Subcutaneous abdominal adipose tissue (tissue), 5 donors: Measurements from ENCODE around the gene ELAVL3.

Experiments used
- H3K27ac ChIP-seq: one replicate; pipeline ENCODE4 v1.7.0; 2013; ENCODE audit warnings: low read depth, mild to moderate bottlenecking, inconsistent platforms, low read length, moderate library complexity
- H3K27me3 ChIP-seq, 5 donors: one replicate each; pipeline ENCODE4 v1.7.0; 2013; ENCODE audit warnings: low read length in 5 of 5, inconsistent platforms in 1 of 5; ENCODE audit not compliant: control insufficient read depth in 5 of 5, insufficient read depth in 4 of 5
- H3K36me3 ChIP-seq, 5 donors: one replicate each; pipeline ENCODE4 v1.7.0; 2013; ENCODE audit warnings: low read length in 5 of 5; ENCODE audit not compliant: control insufficient read depth in 5 of 5, insufficient read depth in 5 of 5
- H3K4me1 ChIP-seq, 5 donors: one replicate each; pipeline ENCODE4 v1.7.0; 2013; ENCODE audit warnings: low read length in 5 of 5, mild to moderate bottlenecking in 3 of 5, moderate library complexity in 1 of 5; ENCODE audit not compliant: control insufficient read depth in 5 of 5, insufficient read depth in 5 of 5
- H3K4me3 ChIP-seq, 5 donors: one replicate each; pipeline ENCODE4 v1.7.0; 2013; ENCODE audit warnings: low read length in 5 of 5, low read depth in 1 of 5
- H3K9ac ChIP-seq, 5 donors: one replicate each; pipeline ENCODE4 v1.7.0; 2013; ENCODE audit warnings: low read length in 5 of 5, mild to moderate bottlenecking in 4 of 5, moderate library complexity in 3 of 5
- H3K9me3 ChIP-seq, 5 donors: one replicate each; pipeline ENCODE4 v1.7.0; 2013; ENCODE audit warnings: low read length in 5 of 5; ENCODE audit not compliant: control insufficient read depth in 5 of 5
- donor health status: healthy.
- donor health status: healthy.
- donor health status: healthy.
- donor health status: healthy.
- donor health status: healthy.

Gene ELAVL3

DNA sequence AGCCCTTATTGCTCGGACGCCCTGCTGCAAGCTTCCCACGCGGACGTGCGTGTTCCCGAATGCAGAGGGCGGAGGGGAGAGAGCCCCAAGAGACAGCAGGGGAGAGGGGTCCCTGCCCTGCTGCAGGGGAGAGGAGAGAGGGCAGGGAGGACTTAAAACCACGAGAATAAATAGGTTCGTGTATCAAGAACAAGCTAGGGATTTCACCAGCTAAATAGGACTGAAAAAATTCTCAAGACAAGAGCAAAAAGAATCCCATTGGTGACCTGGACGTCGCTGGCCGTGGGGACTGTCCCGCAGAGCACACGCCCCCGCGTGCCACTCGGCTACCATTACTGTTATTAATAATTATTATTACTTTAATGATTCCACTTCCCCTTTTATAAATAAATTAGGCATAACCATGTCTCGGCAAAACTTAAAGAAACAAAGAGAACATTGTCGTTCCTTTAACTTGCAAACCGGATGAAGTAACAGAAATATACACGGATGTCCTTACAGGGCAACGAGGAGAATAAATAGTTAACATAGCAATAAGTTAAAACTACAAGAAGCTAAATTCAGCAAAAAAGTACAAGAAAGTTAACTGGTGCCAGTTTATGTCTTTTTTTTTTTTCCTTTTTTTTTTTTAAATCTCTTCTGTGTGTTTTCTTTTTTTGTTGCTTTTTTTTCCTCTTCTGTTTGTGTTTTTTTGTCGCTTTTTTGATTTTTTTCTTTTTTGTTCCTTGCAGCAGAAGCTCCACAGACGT, 28.8 kb downstream of the ELAVL3 start:
- H3K36me3 ChIP-seq, result peaks cover 0 to 35% (median 32%) of the 10 kb centered on the region in 5 donors
- H3K27ac ChIP-seq, result no peak overlapping the region
- no peaks in the 10 kb centered on the region for H3K4me1 ChIP-seq
- no peak overlapping the region for H3K4me3 ChIP-seq
- H3K9ac ChIP-seq, result no peak overlapping the region
- no peaks in the 10 kb centered on the region for H3K9me3 ChIP-seq
- H3K27me3 ChIP-seq, result peaks cover 0 to 4% (median 2%) of the 10 kb centered on the region in 5 donors

GRCh38 chr19:11451327-11451870, 29.4 kb downstream of the ELAVL3 start:
- Histone ChIP-seq H3K4me3 (no peak overlapping the region), H3K36me3 (peaks cover 0 to 40% (median 35%) of the 10 kb centered on the region in 5 donors), H3K4me1 (no peaks in the 10 kb centered on the region), H3K9me3 (no peaks in the 10 kb centered on the region), H3K9ac (no peak overlapping the region), H3K27ac (no peak overlapping the region), H3K27me3 (peaks cover 0 to 4% (median 2%) of the 10 kb centered on the region in 5 donors)

DNA sequence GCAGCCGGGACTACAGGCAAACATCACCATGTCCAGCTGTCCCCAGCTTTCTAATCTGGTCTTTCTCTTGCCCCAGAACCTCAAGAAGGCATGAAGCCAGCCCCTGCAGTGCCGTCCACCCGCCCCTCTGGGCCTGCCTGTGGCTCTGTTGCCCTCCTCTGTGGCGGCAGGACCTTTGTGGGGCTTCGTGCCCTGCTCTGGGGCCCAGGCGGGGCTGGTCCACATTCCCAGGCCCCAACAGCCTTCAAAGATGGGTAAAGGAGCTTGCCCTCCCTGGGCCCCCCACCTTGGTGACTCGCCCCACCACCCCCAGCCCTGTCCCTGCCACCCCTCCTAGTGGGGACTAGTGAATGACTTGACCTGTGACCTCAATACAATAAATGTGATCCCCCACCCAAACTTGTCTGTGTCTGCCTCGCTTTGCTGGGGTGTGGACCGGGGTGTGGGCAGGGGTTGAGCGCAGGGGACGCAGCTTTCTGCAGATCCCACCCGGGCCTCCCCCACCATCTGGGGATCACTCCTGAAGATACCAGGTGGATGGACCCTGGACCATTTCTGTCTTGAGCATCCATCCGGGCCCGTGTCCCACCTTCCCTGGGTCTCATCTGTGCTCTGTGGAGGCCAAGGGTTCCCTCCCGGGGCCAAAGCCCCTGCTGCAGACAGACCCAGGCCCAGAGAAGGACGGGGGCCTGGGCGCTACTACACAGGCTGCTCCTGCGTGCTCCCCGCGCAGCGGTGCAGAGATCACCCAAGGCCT, 30.1 kb downstream of the ELAVL3 start:
- Histone ChIP-seq H3K36me3 (peaks cover 0 to 46% (median 41%) of the 10 kb centered on the region in 5 donors), H3K27ac (no peak overlapping the region), H3K9me3 (no peaks in the 10 kb centered on the region), H3K9ac (no peak overlapping the region), H3K4me3 (no peak overlapping the region), H3K4me1 (no peaks in the 10 kb centered on the region), H3K27me3 (peaks cover 0 to 4% (median 2%) of the 10 kb centered on the region in 5 donors)

GRCh38 chr19:11448923-11449554, 31.8 kb downstream of the ELAVL3 start:
- Histone ChIP-seq H3K4me3 (no peak overlapping the region), H3K27ac (no peak overlapping the region), H3K36me3 (peaks cover 0 to 63% (median 57%) of the 10 kb centered on the region in 5 donors), H3K4me1 (no peaks in the 10 kb centered on the region), H3K9me3 (no peaks in the 10 kb centered on the region), H3K27me3 (peaks cover 0 to 4% (median 2%) of the 10 kb centered on the region in 5 donors), H3K9ac (no peak overlapping the region)

DNA sequence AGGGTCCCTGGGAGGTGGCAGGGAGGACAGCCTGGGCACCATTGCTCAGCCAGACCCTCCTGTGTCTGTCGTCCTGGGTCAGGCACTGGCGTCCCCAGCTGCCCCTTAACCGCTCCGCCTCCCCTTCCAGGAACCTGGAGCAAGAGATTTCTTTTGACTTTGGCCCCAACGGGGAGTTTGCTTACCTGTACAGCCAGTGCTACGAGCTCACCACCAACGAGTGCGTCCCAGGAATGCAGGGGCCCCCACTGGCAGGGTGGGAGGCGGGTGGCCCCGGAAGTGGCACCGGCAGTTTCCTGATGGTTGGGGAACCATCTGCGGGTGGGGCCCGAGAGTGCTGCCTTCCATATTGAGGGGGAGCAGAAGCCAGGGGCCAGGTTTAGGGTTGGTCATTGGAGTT, 32.4 kb downstream of the ELAVL3 start:
- Histone ChIP-seq H3K27ac (no peak overlapping the region), H3K4me1 (no peaks in the 10 kb centered on the region), H3K9ac (no peak overlapping the region), H3K9me3 (no peaks in the 10 kb centered on the region), H3K4me3 (no peak overlapping the region), H3K27me3 (peaks cover 0 to 4% (median 2%) of the 10 kb centered on the region in 5 donors), H3K36me3 (peaks cover 0 to 66% (median 62%) of the 10 kb centered on the region in 5 donors)

- Histone ChIP-seq H3K4me1 (no peaks in the 10 kb centered on the region), H3K27ac (no peak overlapping the region), H3K9ac (no peak overlapping the region), H3K36me3 (peaks cover 0 to 67% (median 64%) of the 10 kb centered on the region in 5 donors), H3K9me3 (no peaks in the 10 kb centered on the region), H3K4me3 (no peak overlapping the region), H3K27me3 (no peaks in the 10 kb centered on the region)
Observed at GRCh38 chr19:11447347-11448262, 33.2 kb downstream of the ELAVL3 start.

- Histone ChIP-seq H3K27ac (no peak overlapping the region), H3K9ac (no peak overlapping the region), H3K9me3 (no peaks in the 10 kb centered on the region), H3K4me1 (no peaks in the 10 kb centered on the region), H3K27me3 (no peaks in the 10 kb centered on the region), H3K4me3 (no peak overlapping the region), H3K36me3 (peaks cover 0 to 75% (median 72%) of the 10 kb centered on the region in 5 donors)
Observed at GRCh38 chr19:11446652-11447301, 34.1 kb downstream of the ELAVL3 start.

- Histone ChIP-seq H3K4me3 (no peak overlapping the region), H3K9me3 (no peaks in the 10 kb centered on the region), H3K9ac (no peak overlapping the region), H3K4me1 (no peaks in the 10 kb centered on the region), H3K36me3 (peaks cover 0 to 81% (median 77%) of the 10 kb centered on the region in 5 donors), H3K27me3 (no peaks in the 10 kb centered on the region), H3K27ac (no peak overlapping the region)
Observed at GRCh38 chr19:11446271-11446651, 34.6 kb downstream of the ELAVL3 start.

DNA sequence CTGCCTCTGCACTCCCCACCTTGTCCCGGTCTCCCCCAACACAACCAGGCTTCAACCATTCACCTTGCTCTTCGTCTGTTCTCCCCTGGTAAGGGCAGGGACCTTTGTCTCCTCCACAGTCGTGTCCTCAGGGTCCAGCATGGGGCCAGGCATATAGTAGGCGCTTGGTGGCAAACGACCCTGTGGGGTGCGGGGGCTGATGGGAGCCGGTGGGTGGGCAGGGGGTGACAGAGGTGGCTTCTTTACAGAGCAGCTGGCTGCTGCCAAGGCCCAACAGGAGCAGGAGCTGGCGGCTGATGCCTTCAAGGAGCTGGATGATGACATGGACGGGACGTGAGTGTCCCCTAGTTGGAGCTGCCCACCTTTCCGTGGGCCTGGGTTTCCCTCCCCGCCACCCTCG, 35.7 kb downstream of the ELAVL3 start:
- Histone ChIP-seq H3K4me3 (no peak overlapping the region), H3K36me3 (peaks cover 0 to 83% (median 79%) of the 10 kb centered on the region in 5 donors), H3K27me3 (no peaks in the 10 kb centered on the region), H3K4me1 (no peaks in the 10 kb centered on the region), H3K9me3 (no peaks in the 10 kb centered on the region), H3K27ac (no peak overlapping the region), H3K9ac (no peak overlapping the region)
